Heart left ventricle (tissue), 13 donors: Measurements from ENCODE around the gene COL1A1.

Experiments
- CTCF ChIP-seq, 12 donors: fragments of 200-600 bp; sonication (generic) in 4 of 12; IDR thresholded peaks; one replicate each; pipeline versions ENCODE4 v1.5.0 to v1.8.0; 2018 to 2022; ENCODE audit warnings: antibody characterized with exemption in 12 of 12, mild to moderate bottlenecking in 5 of 12
- POLR2A ChIP-seq, 2 donors: fragments of 450-650 bp; IDR thresholded peaks; one replicate each; pipeline ENCODE4 v1.6.1; 2017; ENCODE audit warnings: antibody characterized with exemption in 2 of 2, mild to moderate bottlenecking in 2 of 2, moderate library complexity in 2 of 2
- donor health status: ischemic (EF 13 %, LVEDD 7.1; RV severe dilation, severe dysfunction).
- donor health status: DM: no; HTN: yes; CAD: no.
- donor health status: DM: no; HTN: no; CAD: no.
- donor health status: ischemic (EF 25% LVEDD 6.9; RV normal size, moderate dysfunction).
- donor health status: ischemic (EF 25% LVEDD 5.7; RV mildly dilated, moderate dysfunction).
- donor health status: ischemic (EF 35%, LVEDD 5.7; RV mildly dilated, moderate dysfunction).
- donor health status: nonischemic (EF 11% LVEDD 7.7; RV severe dilation, severe dysfunction).
- donor health status: DM: yes; HTN: yes; CAD: no.
- donor health status: PGD.
- donor health status: ischemic (EF 29% LVEDD 5.4; RV normal size, mild dysfunction).
- donor health status: nonischemic (EF 23%, LVEDD 6.1; RV moderate dilation, normal function).

- TF ChIP-seq POLR2A (IDR thresholded peaks at IDR 0.05): no peak
- no peak for TF ChIP-seq CTCF (IDR thresholded peaks at IDR 0.05)
Measured at GRCh38 chr17:50146927-50147665, 54.3 kb downstream of the COL1A1 start.
